Measurements from ENCODE around the gene LRRC8C. TPM values are rescaled to one million over a fixed set of nuclear protein-coding genes. Genes with fewer than 3 reads are reported as not detected.

The LRRC8C gene
- 2.6 and 3.9 TPM in 2 replicates for total RNA-seq (2014; rRNA removed; shearing (Covaris generic))
- 0.78 and 0.89 TPM in 2 replicates for polyA plus RNA-seq (2016; fragmentation: Nextera tagmentation; extraction: Ambion mirVana)
- long read RNA-seq = 0 reads

GRCh38 chr1:89632657-89633247 is at the start of gene LRRC8C:
TSS of gene LRRC8C (plus strand) at chr1:89633120. CDS start at chr1:89686474, 53,354 bp downstream.
- TF ChIP-seq POLR2AphosphoS5 (IDR thresholded peaks at IDR 0.05; ENCODE audit: low read depth) (0 out of 2 replicates have a peak, but pooled peaks have one; percentile 15), EZH2 (IDR thresholded peaks at IDR 0.05; ENCODE audit: low read depth, unreplicated experiment) (no peak), ZNF462 (CRISPR knock-in tag; IDR thresholded peaks at IDR 0.05) (no peak), REST (IDR thresholded peaks at IDR 0.05; ENCODE audit: unreplicated experiment) (no peak), EZH2phosphoT487 (IDR thresholded peaks at IDR 0.05; ENCODE audit: unreplicated experiment) (no peak), NANOG (IDR thresholded peaks at IDR 0.05; ENCODE audit: borderline replicate concordance) (no peak), JUNB (IDR thresholded peaks at IDR 0.05; ENCODE audit: unreplicated experiment) (no peak), STAT1 (IDR thresholded peaks at IDR 0.05; ENCODE audit: unreplicated experiment) (no peak), ETS1 (IDR thresholded peaks at IDR 0.05) (no peak), CTCF (conservative IDR thresholded peaks at IDR 0.05; ENCODE audit: low read depth in 2 of 2) (peak in 1 of 2 experiments; percentile 58; a peak in 3 of 4 replicates), ZNF114 (CRISPR knock-in tag; IDR thresholded peaks at IDR 0.05) (no peak), CREB1 (CRISPR knock-in tag; IDR thresholded peaks at IDR 0.05; ENCODE audit: low read depth) (peak; percentile 65), ZNF331 (CRISPR knock-in tag; IDR thresholded peaks at IDR 0.05; ENCODE audit: low read depth) (no peak)
- Histone ChIP-seq H4K20me1 (replicated peaks; ENCODE audit: insufficient read depth) (no peaks in the 10 kb centered on the region), H3K36me3 (ENCODE audit: insufficient read depth) (no peaks in the 10 kb centered on the region), H3K79me2 (replicated peaks; ENCODE audit: insufficient read depth) (no peaks in the 10 kb centered on the region), H3K27me3 (ENCODE audit: insufficient read depth) (peaks cover 46% of the 10 kb centered on the region), H3K4me1 (ENCODE audit: insufficient read depth) (peaks cover 18% of the 10 kb centered on the region), H3F3A (replicated peaks; ENCODE audit: low read depth) (0 out of 2 replicates have a peak, but pooled peaks cover 5% of the 10 kb centered on the region), H3K27ac (ENCODE audit: low read depth) (no peak within 1 kb of the TSS), H3K4me3 (peak within 1 kb of the TSS; percentile 79), H3K9me2 (ENCODE audit: insufficient read depth) (no peaks in the 10 kb centered on the region), H3K4me2 (peak within 1 kb of the TSS; percentile 88), H2AFZ (peak within 1 kb of the TSS; percentile 96)
- DNase-seq (ENCODE audit: low spot score) = peak; percentile 79
- H3K4me1 Mint-ChIP-seq = peaks cover 18% of the 10 kb centered on the region
- no peaks in the 10 kb centered on the region for H3K36me3 Mint-ChIP-seq (ENCODE audit: low read depth)
- no peaks in the 10 kb centered on the region for H3K9me3 Mint-ChIP-seq
- ATAC-seq = peak; percentile 83
- H3K27ac Mint-ChIP-seq = no peak within 1 kb of the TSS
- H3K27me3 Mint-ChIP-seq (ENCODE audit: insufficient read depth, low read depth, poor library complexity) = peaks cover 19% of the 10 kb centered on the region
- H3K4me3 Mint-ChIP-seq = peak within 1 kb of the TSS; percentile 93

All from GM23338 (cell line).